Stimulated activated CD8-positive, alpha-beta memory T cell treated with anti-CD3 and anti-CD28 coated beads, Interleukin-15, amount 100 ng/mL, for 48 hours (primary cell): ENCODE results near the gene TNNT3.

Experiments used
- DNase-seq, 2 donors: peaks; one replicate each; pipeline ENCODE4 v3.0.0-alpha.2; 2020; ENCODE audit warnings: low read depth in 2 of 2

The TNNT3 gene

GRCh38 chr11:1958367-1958766 lies 38.9 kb downstream of the TNNT3 start:
- DNase-seq, result no peak

- DNase-seq, result no peak
Observed at GRCh38 chr11:1959786-1960185, 40.3 kb downstream of the TNNT3 start.

GRCh38 chr11:1963864-1964263 lies 44.4 kb downstream of the TNNT3 start:
- no peak for DNase-seq

- no peak for DNase-seq
Observed at GRCh38 chr11:1964348-1964747, 44.8 kb downstream of the TNNT3 start.

- DNase-seq, result no peak
Observed at GRCh38 chr11:1964955-1965354, 45.5 kb downstream of the TNNT3 start.

- no peak for DNase-seq
Observed at GRCh38 chr11:1966531-1966930, 47.0 kb downstream of the TNNT3 start.

GRCh38 chr11:1967641-1968225 lies 48.2 kb downstream of the TNNT3 start:
- DNase-seq, result no peak

- DNase-seq, result no peak
Observed at GRCh38 chr11:1968454-1969002, 49.0 kb downstream of the TNNT3 start.

GRCh38 chr11:1969035-1969434 lies 49.5 kb downstream of the TNNT3 start:
- no peak for DNase-seq

GRCh38 chr11:1969776-1970175 lies 50.3 kb downstream of the TNNT3 start:
- DNase-seq, result no peak

- no peak for DNase-seq
Observed at GRCh38 chr11:1970956-1971355, 51.5 kb downstream of the TNNT3 start.

- DNase-seq, result no peak
Observed at GRCh38 chr11:1975185-1975584, 55.7 kb downstream of the TNNT3 start.

- DNase-seq, result no peak
Observed at GRCh38 chr11:1978720-1979473, 59.4 kb downstream of the TNNT3 start.

- no peak for DNase-seq
Observed at GRCh38 chr11:1979607-1980006, 60.1 kb downstream of the TNNT3 start.

- no peak for DNase-seq
Observed at GRCh38 chr11:1982873-1983600, 63.5 kb downstream of the TNNT3 start.

- no peak for DNase-seq
Observed at GRCh38 chr11:1983601-1983961, 64.1 kb downstream of the TNNT3 start.

GRCh38 chr11:1987024-1987423 lies 67.5 kb downstream of the TNNT3 start:
- DNase-seq, result no peak

GRCh38 chr11:1988174-1988573 lies 68.7 kb downstream of the TNNT3 start:
- DNase-seq, result no peak
